Osteoblast (primary cell): ENCODE measurements around the gene GATB. TPM values are rescaled to one million over a fixed set of nuclear protein-coding genes. Genes with fewer than 3 reads are reported as not detected.

ENCODE experiments used
- DNase-seq: peaks from one replicate; pipeline ENCODE4 v3.0.0; 2011; ENCODE audit warnings: low spot score, mixed read lengths; ENCODE audit not compliant: insufficient read length; ENCODE audit errors: missing footprints
- H2AFZ ChIP-seq: 2 replicates; pipeline ENCODE4 v1.6.0; 2011; ENCODE audit warnings: mild to moderate bottlenecking, low read length
- H3K27ac ChIP-seq: 2 replicates; pipeline ENCODE4 v1.5.1; 2011; ENCODE audit warnings: mild to moderate bottlenecking, low read depth, low read length, moderate library complexity
- H3K27me3 ChIP-seq: 2 replicates; pipeline ENCODE4 v1.6.0; 2012; ENCODE audit warnings: mild to moderate bottlenecking, control low read depth, inconsistent platforms, low read length, moderate library complexity; ENCODE audit not compliant: insufficient read depth
- H3K36me3 ChIP-seq: 2 replicates; pipeline ENCODE4 v1.5.1; 2011; ENCODE audit warnings: mild to moderate bottlenecking, low read length, control low read depth, moderate library complexity; ENCODE audit not compliant: insufficient read depth
- H3K4me1 ChIP-seq: 2 replicates; pipeline ENCODE4 v1.5.1; 2011; ENCODE audit warnings: mild to moderate bottlenecking, low read length, control low read depth, moderate library complexity; ENCODE audit not compliant: insufficient read depth
- H3K4me2 ChIP-seq: 2 replicates; pipeline ENCODE4 v1.6.0; 2011; ENCODE audit warnings: mild to moderate bottlenecking, low read length; ENCODE audit not compliant: insufficient read depth
- H3K4me3 ChIP-seq: fragments of 200-600 bp; sonication (generic); 3 replicates; pipeline ENCODE4 v1.5.1; 2012; ENCODE audit warnings: mild to moderate bottlenecking, low read length, inconsistent platforms; ENCODE audit not compliant: insufficient read depth
- H3K79me2 ChIP-seq: 2 replicates; pipeline ENCODE4 v1.6.0; 2012; ENCODE audit warnings: mild to moderate bottlenecking, low read length, control low read depth, inconsistent platforms; ENCODE audit not compliant: insufficient read depth
- H3K9me3 ChIP-seq: 2 replicates; pipeline ENCODE4 v1.5.1; 2011; ENCODE audit warnings: low read depth, low read length, control low read depth
- H4K20me1 ChIP-seq: 2 replicates; pipeline ENCODE4 v1.6.0; 2012; ENCODE audit warnings: mild to moderate bottlenecking, low read length, control low read depth; ENCODE audit not compliant: insufficient read depth
- CTCF ChIP-seq: IDR thresholded peaks from 2 replicates; pipeline ENCODE4 v1.5.1; 2011; ENCODE audit warnings: mild to moderate bottlenecking, low read depth, low read length, moderate library complexity; ENCODE audit errors: extremely low read depth
- total RNA-seq: library from RNA; depleted of rRNA; stranded (reverse); fragments of >200 nt; gene quantifications from 2 replicates; pipeline ENCODE4 v1.2.3, GENCODE V29; 2012

GATB gene
- total RNA-seq, 1 donor: 14.1 TPM

GRCh38 chr4:151709071-151709470, 51.7 kb downstream of the GATB start:
- DNase-seq: no peak
- H2AFZ ChIP-seq: no peak overlapping the region
- no peak overlapping the region for H3K27ac ChIP-seq
- H3K36me3 ChIP-seq: no peaks in the 10 kb centered on the region
- H3K4me2 ChIP-seq: no peak overlapping the region
- H3K9me3 ChIP-seq: no peaks in the 10 kb centered on the region
- H3K4me3 ChIP-seq: no peak overlapping the region
- TF ChIP-seq CTCF: no peak
- no peaks in the 10 kb centered on the region for H3K4me1 ChIP-seq
- no peaks in the 10 kb centered on the region for H4K20me1 ChIP-seq
- no peaks in the 10 kb centered on the region for H3K27me3 ChIP-seq
- no peaks in the 10 kb centered on the region for H3K79me2 ChIP-seq

- Histone ChIP-seq H2AFZ (no peak overlapping the region), H3K9me3 (no peaks in the 10 kb centered on the region), H3K27ac (no peak overlapping the region), H3K4me3 (no peak overlapping the region), H4K20me1 (no peaks in the 10 kb centered on the region), H3K27me3 (no peaks in the 10 kb centered on the region), H3K4me2 (no peak overlapping the region), H3K36me3 (no peaks in the 10 kb centered on the region), H3K4me1 (no peaks in the 10 kb centered on the region), H3K79me2 (no peaks in the 10 kb centered on the region)
- TF ChIP-seq CTCF: no peak
- DNase-seq: no peak
Measured at GRCh38 chr4:151708100-151708499, 52.7 kb downstream of the GATB start.

GRCh38 chr4:151703401-151703800, 57.4 kb downstream of the GATB start:
- no peaks in the 10 kb centered on the region for H3K27me3 ChIP-seq
- H3K27ac ChIP-seq: no peak overlapping the region
- no peaks in the 10 kb centered on the region for H3K4me1 ChIP-seq
- no peak overlapping the region for H3K4me2 ChIP-seq
- no peak overlapping the region for H3K4me3 ChIP-seq
- H3K79me2 ChIP-seq: no peaks in the 10 kb centered on the region
- H4K20me1 ChIP-seq: no peaks in the 10 kb centered on the region
- no peak overlapping the region for H2AFZ ChIP-seq
- no peak for DNase-seq
- H3K9me3 ChIP-seq: no peaks in the 10 kb centered on the region
- H3K36me3 ChIP-seq: peaks cover 2% of the 10 kb centered on the region
- no peak for TF ChIP-seq CTCF

- H3K27ac ChIP-seq: no peak overlapping the region
- no peak for DNase-seq
- H3K4me2 ChIP-seq: no peak overlapping the region
- no peaks in the 10 kb centered on the region for H3K27me3 ChIP-seq
- TF ChIP-seq CTCF: no peak
- peaks cover 2% of the 10 kb centered on the region for H3K36me3 ChIP-seq
- H3K4me3 ChIP-seq: no peak overlapping the region
- H3K4me1 ChIP-seq: no peaks in the 10 kb centered on the region
- H3K9me3 ChIP-seq: no peaks in the 10 kb centered on the region
- H3K79me2 ChIP-seq: no peaks in the 10 kb centered on the region
- H4K20me1 ChIP-seq: no peaks in the 10 kb centered on the region
- H2AFZ ChIP-seq: no peak overlapping the region
Measured at GRCh38 chr4:151702256-151702655, 58.6 kb downstream of the GATB start.
